Stimulated activated CD4-positive, alpha-beta T cell treated with anti-CD3 and anti-CD28 coated beads, TNF-alpha, amount 100 ng/mL, for 48 hours (primary cell): ENCODE measurements around the gene FAM131C.
A peak's percentile ranks its signal among the peaks of the same experiment; 100 is the strongest.

Experiments
- DNase-seq, 3 donors: peaks; one replicate each; pipeline ENCODE4 v3.0.0-alpha.2; 2020; ENCODE audit warnings: low read depth in 3 of 3

FAM131C gene

DNA sequence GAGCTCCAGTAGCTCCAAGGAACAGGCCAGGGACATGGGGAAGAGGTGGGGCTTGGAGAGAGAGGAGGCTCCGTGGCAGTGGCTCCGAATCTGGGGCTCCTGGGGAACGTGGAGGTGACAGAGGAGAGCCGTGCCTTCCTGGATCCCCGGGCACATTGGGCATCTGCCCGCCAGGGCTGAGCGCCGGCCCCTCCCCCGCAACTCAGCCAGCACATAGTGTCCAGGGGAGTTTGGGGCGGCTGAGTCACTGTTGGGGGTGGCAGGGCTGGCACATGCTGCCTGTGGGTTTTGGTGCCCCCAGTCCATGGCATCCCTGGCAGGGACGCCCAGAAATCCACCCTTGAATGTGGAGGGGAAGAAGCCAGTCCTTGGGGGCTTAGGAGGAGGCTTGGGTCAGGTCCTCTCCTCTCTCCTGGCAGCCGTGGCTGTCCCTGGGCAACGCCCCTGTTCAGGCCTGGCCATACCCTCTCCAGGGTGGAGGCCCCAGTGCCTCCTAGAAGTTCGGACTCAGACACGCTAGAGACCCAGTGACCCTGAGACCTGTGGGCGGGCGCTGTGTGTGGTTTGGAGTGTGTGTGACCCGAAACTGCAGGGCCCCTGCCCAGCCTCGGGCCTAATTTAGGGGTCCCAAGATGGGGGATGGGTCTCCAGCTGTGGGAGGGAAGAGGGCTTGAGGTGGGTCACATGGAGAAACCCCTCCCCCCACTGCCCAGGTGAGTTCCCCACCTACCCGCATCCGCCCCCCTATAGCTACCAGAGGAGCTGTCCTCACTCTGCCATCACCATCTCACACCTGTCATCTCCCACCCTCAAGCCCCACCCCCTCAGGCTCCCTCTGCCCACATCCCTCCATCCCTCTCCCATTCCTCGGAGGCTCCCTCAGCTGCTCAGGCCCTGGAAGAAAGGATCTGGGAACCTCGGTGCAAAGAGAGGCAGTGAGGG lies 57.2 kb downstream of the FAM131C start:
- DNase-seq: no peak

DNA sequence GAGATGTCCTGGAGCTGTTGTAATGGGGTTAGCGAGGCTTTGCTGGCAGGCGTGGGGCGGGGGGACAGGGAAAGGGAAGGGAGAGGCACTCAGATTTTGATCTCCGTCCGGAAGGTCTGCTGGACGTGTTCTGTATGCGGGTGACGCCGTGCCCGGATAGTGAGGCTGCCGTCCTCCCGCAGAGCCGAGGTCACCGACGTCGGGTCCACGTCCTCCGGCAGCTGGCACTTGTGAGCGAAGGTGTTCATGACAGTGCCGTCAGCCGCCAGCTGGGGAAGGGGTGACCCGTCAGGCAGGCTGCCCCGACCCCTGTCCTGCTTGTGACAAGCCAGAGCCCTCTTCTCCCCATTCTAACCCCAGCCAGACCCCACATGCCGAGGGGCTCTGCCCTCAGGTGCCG lies 58.0 kb downstream of the FAM131C start:
- no peak for DNase-seq

DNA sequence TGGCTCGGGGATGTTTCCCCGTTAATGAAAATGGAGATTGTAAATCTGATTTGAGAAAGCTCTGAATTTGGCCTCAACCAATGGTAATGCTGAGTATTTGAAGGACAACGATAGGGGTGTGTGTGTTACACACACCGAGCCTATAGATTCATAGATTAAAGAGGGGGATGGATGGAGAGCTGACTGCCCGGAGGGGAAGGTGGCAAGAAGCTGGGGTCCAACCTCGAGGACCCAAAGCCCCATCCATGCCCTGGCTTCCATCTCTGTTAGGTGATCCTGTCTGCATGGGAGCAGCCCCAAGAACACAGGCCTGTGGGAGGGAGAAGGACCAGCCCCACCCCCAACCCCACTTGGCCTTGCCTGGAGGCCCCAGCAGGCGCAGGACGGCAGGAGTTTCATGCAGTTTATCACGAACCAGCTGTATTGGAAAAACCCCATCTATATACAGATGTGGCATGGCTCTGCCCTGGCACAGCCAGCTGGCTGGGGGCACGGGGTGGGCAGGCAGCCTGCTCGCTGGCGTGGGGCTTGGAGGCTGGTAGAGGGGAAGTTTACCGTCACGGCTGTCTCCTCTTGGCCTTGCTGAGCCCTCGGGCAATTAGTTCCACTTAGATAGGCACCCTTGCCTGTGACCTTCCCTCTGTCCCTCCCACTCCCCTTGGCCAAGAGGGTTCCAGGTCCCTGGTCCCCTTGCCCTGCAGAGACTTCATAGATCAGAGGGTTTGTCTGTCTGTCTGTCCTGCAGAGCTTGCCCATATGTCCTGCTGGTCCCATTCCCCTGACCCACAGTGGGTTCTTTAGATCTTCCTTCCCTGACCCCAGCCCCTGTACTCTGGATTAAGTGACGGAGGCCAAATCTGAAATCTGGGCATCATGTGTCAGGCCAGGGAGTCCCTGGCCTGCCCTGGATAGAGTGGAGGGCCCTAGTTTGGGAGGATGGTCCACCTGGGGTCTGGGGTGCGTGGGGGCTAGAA lies 58.7 kb downstream of the FAM131C start:
- no peak for DNase-seq

DNA sequence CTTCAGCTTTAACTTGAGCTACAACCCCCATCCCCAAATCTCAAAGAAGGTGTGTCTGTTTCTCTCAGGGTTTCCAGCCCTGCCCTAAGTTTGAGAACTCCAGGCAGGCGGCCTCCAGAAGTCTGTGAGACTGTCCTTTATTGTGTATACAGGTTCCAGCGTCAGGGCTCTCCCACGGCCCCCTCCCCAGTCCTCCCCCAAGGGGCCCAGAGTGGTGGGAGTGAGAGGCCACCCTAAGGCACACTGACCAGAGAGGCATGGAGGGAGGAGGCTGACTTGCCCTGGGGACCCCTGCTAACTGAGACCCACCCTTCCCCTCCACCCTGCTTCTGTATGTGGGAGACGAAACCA lies 59.6 kb downstream of the FAM131C start:
- no peak for DNase-seq

DNA sequence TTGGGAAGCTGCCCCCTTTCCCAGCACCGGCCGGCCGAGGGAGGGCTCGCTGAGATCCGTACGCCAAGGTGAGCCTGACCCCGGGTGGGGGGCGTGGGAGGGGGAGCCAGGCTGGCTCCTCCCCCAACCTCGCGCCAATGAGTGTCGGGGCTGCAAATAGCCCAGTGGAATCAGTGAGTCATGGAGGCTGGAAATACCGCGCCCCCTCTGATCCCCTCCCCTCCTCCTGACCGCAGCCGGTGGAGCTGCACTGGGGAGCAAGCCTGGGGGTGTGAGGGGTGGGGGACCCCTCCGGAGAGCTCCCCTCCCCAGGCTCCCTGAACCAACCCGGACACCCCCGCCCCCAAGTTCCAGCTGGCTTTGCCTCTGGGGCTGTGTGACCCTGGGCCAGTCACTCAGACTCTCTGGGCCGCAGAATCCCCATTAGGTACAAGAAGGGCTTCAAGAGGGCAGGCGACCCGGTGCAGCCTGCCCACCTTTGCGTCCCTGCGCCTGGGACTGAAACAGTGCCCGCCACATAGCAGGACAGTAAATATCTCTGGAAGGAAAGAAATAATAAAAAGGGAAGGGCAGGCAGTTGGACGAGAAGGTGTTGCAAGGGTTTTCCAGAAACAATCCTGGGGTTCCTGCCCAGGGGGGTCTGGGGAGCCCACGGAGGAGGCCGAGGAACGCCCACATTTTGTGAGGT lies 60.1 kb downstream of the FAM131C start:
- peak in 2 of 3 donors; percentile 30 to 41 for DNase-seq

DNA sequence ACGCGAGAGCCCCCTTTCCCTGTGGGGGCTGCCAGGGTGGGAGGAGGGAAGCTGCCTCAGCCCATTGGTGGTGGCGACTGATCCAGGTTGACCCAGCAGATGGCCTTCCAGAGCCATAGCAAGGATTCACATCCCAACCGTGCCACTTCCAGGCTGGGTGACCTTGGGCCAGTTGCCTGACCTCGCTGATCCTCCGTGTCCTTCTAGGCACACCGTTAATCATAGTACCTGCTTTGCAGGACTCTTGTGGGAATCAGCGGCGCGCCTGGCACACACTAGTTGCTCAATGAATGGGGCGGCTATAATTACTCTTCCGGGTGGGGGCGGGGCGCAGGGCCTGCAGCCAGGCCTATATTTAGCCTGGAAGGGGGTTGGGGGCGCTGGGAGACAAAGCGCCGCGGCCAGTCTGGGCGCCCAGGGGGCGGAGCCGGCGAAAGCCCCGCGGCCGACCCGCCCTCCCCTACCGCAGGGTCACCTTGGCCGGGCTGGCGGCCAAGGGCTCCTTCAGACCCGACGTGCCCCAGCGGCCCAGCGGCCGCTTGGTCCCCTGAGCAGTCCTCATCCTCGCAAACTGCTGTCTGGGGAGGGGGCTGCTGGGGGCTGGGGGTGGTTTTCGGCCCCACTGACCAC lies 60.7 kb downstream of the FAM131C start:
- DNase-seq: peak in 1 of 3 donors; percentile 34

DNA sequence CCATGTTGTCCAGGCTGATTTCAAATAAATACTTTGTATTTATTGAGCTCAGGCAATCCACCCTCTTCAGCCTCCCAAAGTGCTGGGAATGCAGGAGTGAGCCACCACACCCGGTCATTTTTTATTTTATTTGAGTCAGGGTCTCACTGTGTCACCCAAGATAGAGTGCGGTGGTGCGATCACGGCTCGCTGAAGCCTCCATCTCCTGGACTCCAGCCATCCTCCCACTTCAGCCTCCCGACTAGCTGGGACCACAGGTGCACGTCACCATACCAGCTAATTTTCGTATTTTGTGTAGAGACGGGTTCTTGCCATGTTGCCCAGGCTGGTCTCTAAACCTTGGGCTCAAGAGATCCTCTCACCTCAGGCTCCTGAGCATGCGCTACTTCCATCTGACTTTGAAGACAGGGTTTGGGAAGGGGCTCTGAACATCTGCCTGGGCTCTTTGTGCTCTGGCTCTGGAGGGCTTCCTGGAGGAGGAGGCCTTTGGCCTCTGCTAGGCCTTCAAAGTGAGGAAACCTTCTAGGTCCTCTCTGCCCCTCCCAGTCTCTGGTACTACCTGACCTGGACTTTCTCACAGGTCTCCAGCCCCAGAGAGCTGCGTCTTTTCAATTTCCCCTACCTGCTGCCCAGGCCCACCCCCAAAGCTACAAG lies 61.4 kb downstream of the FAM131C start:
- no peak for DNase-seq

DNA sequence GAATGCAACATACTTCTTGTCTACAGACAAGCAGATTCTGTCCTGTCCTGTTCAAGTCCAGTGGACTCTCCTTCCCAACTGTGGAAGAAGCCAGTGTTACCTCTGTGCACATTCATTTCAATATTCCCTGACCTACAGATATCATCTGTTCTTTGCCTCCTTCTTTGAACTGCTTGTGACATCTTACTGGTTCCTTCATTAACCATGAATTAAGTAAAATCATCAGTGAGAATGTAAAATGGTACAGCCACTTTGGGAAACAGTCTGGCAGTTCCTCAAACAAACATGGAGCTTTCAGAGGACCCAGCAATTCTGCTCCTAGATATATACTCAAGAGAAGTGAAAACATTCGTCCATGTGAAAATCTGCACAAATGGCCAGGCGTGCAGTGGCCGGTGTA lies 62.6 kb downstream of the FAM131C start:
- DNase-seq: no peak

DNA sequence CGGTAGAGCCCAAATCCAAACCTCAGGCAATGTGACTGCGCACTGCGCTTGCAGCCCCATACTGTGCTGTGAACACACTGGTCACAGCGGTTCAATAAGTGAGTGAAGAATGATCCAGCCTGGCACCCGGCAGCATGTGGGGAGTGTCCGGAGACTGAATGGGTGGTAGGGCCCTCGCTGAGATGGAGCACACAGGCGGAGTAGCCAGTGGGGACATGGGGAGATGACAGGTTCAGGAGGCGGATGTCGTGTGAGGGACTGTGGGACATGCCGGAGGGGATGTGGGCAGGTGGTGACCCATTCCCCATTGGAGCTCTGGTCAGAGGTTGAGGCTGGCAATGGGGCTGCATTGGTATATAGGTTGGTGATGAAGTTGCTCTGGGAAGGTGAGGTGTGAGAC lies 63.8 kb downstream of the FAM131C start:
- DNase-seq: no peak

DNA sequence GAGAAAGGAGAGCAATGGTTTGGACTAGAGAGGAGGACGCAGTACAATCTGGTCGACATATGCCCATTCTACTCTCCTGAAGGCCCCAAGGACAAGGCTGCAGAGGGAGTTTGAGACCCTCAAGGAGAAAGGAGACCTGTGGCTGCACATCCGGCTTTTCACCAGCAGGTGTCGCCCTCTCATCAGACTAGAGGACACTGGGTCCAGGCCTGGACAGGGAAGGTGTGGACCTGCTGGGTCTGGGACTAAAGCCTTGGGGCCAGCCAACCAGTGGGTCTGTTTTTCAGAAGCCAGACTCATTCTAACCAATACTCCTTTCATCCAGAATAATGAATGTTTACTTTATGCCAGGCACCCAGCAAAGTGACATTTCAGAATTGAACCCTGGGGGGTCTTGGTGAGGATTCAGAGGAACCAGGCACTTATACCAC lies 64.4 kb downstream of the FAM131C start:
- peak; percentile 54 to 66 (median 62) for DNase-seq
